ENCODE data around the gene ABCA2.

The ABCA2 gene

DNA sequence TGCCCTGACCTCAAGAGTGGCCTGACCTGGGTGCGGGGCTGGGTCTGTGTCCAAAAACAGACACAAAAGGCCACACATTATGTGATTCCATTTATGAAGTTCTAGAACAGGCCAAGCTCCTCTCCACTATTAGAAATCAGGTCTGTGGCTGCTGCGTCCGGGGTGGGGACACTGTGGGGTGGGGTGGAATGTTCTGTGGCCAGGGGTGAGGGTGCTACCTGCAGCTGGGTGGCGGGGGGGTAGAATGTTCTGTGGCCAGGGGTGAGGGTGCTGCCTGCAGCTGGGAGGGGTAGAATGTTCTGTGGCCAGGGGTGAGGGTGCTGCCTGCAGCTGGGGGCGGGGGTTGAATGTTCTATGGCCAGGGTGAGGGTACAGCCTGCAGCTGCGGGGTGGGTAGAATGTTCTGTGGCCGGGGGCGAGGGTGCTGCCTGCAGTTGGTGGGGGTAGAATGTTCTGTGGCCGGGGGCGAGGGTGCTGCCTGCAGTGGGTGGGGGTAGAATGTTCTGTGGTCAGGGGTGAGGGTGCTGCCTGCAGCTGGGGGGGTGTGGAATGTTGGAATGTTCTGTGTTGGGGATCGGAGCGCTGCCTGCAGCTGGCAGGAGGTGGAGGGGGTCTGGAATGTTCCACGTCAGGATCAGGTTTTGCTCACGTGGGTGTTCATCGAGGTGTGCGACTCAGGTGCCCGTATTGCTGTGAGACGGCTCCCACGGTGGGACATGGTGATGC, 67.7 kb downstream of the ABCA2 start:
- no peak for DNase-seq

DNA sequence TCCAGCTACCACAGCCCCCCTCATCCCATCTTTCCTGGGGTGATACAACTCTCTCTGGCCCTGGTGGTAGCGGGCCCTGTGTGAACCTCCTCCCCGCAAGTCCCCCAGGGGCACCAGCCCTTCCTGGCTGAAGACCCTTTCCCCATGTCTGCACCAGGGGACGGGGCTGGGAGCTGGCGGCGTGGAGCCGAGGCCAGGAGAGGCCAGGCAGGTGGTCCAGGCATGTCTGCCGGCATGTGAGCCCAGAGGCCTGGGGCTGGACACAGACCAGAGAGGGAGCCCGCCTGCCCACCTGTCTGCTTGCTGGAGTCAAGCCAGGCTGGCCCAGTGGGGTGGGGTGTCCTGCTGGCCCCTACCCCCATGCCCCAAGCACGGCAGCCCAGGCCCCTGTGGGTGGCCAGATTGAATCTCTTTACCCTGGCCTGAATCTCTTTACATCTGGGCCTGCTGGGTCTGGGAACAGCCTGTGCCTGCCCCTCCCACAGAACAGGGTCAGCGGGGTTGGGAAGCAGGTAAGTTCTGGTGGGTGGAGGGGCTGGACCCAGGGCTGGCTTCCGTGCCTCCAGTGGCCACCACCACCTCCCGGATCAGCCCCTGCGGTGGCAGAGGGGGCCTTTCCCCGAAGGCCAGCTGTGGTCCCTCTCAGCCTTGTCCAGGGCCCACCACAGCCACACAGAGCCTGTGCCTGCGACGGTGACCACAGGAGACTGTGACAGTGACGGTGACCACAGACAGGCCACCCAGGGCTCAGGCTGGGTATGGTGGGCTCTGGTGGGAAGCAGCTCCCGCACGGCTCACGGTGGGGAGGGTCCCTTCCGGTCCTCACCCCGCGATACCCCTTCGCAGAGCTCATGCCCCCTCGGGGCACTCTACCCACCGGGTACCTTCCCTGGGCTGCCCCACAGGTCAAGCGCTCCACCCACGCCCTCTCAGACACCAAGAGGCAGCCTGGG, 68.9 kb downstream of the ABCA2 start:
- DNase-seq, result no peak

DNA sequence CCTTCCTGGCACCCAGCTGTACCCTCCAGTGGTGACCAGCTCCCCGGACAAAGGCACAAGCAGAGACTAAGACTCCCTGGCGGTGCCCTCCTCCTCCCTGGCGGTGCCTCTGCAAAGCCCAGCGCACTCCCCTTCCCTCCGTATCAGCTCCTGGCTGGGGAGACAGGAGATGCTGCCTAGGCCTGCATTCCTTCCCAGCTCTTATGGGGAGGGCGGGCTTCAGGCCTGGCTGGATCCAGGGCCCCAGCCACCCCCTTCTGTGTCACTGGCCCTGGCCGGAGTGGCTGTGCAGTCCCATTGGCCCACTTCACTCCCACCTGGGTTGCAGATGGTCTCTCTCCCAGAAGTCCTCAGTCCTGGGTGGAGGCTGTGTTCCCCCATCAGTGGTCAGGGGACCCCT, 69.6 kb downstream of the ABCA2 start:
- DNase-seq, result no peak

DNA sequence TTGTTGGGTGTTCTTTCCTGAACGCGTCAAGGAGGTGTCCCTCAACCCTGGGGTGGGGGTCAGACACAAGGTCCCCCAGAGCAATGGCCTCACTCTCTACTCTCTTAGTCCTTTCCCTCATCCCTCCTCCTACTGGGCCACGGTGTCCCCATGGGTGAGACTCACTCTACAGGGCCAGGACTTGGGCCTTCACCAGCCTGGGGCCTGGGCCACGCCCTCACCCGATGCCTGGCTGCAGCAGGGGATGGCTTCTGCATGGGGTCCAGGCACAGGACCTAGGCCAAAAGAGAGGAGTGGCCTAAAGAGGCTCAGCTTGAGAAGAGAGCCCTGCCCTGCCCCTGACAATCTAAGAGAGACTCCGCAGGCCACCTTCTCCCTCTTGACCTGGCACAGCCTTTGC, 70.1 kb downstream of the ABCA2 start:
- DNase-seq, result no peak

DNA sequence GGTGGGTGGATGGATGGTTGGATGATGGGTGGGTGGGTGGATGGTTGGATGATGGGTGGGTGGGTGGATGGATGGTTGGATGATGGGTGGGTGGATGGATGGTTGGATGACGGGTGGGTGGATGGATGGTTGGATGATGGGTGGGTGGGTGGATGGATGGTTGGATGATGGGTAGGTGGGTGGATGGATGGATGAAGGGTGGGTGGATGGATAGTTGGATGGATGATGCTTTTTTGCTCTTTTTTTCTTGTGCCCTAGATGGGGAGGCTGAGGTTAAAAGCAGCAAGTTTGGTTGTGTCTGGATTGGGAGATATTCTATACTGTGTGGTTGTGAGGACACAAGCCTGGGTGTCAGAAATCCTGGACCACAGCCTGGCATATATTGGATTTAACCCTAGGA, 70.6 kb downstream of the ABCA2 start:
- no peak for DNase-seq

All from activated CD4-positive, alpha-beta T cell treated with anti-CD3 and anti-CD28 coated beads for 4 hours (primary cell).